ENCODE data around the gene KRTAP5-5. TPM values are rescaled to one million over a fixed set of nuclear protein-coding genes. Genes with fewer than 3 reads are reported as not detected.

KRTAP5-5 gene
- total and polyA plus RNA-seq, 2 of the 8 experiments (the other 6 are each of a cell fraction or from before 2014, with no cell fraction given): 0.09 TPM; not detected in 1

GRCh38 chr11:1653541-1654387 lies 24.2 kb downstream of the KRTAP5-5 start:
- Histone ChIP-seq H2BK20ac (ENCODE audit: low read length) (no peak overlapping the region), H2BK5ac (ENCODE audit: low read depth, low read length) (no peak overlapping the region), H2AFZ (ENCODE audit: low read length) (no peak overlapping the region), H3K27ac (ENCODE audit: low read depth, low read length) (no peak overlapping the region), H2BK12ac (ENCODE audit: low read depth, low read length) (no peak overlapping the region; the same call in 1 of the 2 replicates), H3K4me3 (ENCODE audit: extremely low read depth in 1 of 4, insufficient read depth in 2 of 4, low read depth in 3 of 4, low read length in 4 of 4) (no peak overlapping the region; a peak in 1 of 8 replicates), H3K9me3 (ENCODE audit: insufficient read depth in 2 of 2, low read depth in 1 of 2, low read length in 1 of 2) (no peaks in the 10 kb centered on the region), H3K18ac (ENCODE audit: extremely low read depth, low read length) (peak overlapping the region; percentile 32; the same call in 1 of the 2 replicates), H3K4me2 (ENCODE audit: insufficient read depth in 1 of 2, low read depth in 2 of 2, low read length in 2 of 2) (peak overlapping the region in 1 of 2 experiments; percentile 6; a peak in 1 of 4 replicates), H3K4ac (replicated peaks; ENCODE audit: insufficient read length, low read depth, low read length) (no peak overlapping the region), H4K8ac (ENCODE audit: extremely low read depth, insufficient read depth, low read length) (no peak overlapping the region), H2AK5ac (ENCODE audit: low read depth, low read length) (no peak overlapping the region), H3K27me3 (replicated peaks in 1 of 4; ENCODE audit: control insufficient read depth in 3 of 4, extremely low read depth in 1 of 4, insufficient read depth in 3 of 4, low read length in 3 of 4) (peaks cover 0 to 9% (median 6%) of the 10 kb centered on the region in 4 experiments; a peak in 4 of 7 replicates), H3K36me3 (ENCODE audit: control insufficient read depth in 2 of 4, insufficient read depth in 4 of 4, low read length in 3 of 4) (no peaks in the 10 kb centered on the region), H3K56ac (replicated peaks; ENCODE audit: insufficient read length, low read depth, low read length) (no peak overlapping the region), H4K20me1 (replicated peaks in 1 of 2; ENCODE audit: control insufficient read depth in 1 of 2, insufficient read depth in 2 of 2, low read length in 2 of 2) (no peaks in the 10 kb centered on the region), H3K9ac (replicated peaks in 1 of 4; ENCODE audit: extremely low read depth in 1 of 4, low read depth in 3 of 4, low read length in 3 of 4) (no peak overlapping the region), H3K14ac (ENCODE audit: insufficient read length) (no peak overlapping the region), H3K79me1 (ENCODE audit: low read depth, low read length) (no peaks in the 10 kb centered on the region), H3K23ac (ENCODE audit: insufficient read length) (no peak overlapping the region), H4K91ac (replicated peaks; ENCODE audit: insufficient read length, low read length) (no peak overlapping the region), H3K23me2 (ENCODE audit: low read depth, low read length) (no peaks in the 10 kb centered on the region), H2BK15ac (ENCODE audit: low read length) (no peak overlapping the region), H3K4me1 (replicated peaks in 1 of 4; ENCODE audit: control insufficient read depth in 3 of 4, insufficient read depth in 4 of 4, low read length in 3 of 4) (peaks cover 0 to 6% (median 2%) of the 10 kb centered on the region in 4 experiments; a peak in 3 of 7 replicates), H4K5ac (ENCODE audit: insufficient read length, low read depth, low read length) (no peak overlapping the region), H3K79me2 (ENCODE audit: control insufficient read depth in 1 of 2, insufficient read depth in 2 of 2, low read length in 2 of 2) (no peaks in the 10 kb centered on the region), H2BK120ac (replicated peaks; ENCODE audit: low read depth, low read length) (no peak overlapping the region)
- CTCF ChIA-PET (ENCODE audit: partially characterized antibody): interaction anchor here (0.8 to 10.1 kb wide), 34 partner anchors 14 to 752 kb away, joined by 3 to 166 read pairs (median 5); partner anchors contain the start of gene SYT8
- POLR2A ChIA-PET (ENCODE audit: partially characterized antibody): no interaction called here
- FAIRE-seq (no peak), DNase-seq (ENCODE audit: low read depth in 1 of 2, low spot score in 2 of 2) (no peak)
- 7 to 85% methylated on average over 2 to 14 of the region's 14 CpGs for WGBS, 2 experiments (ENCODE audit: extremely low coverage in 1 of 2, insufficient coverage in 1 of 2, insufficient read length in 1 of 2, insufficient replicate concordance in 2 of 2, low coverage in 1 of 2, low lambda C conversion rate in 2 of 2, missing lambda C conversion rate in 1 of 2)
- TF ChIP-seq TCF12 (IDR thresholded peaks at IDR 0.05; ENCODE audit: low read depth, low read length) (no peak), CHD1 (IDR thresholded peaks at IDR 0.05; ENCODE audit: low read depth, low read length) (no peak), CREB1 (IDR thresholded peaks at IDR 0.05) (no peak), RNF2 (IDR thresholded peaks at IDR 0.05; ENCODE audit: borderline replicate concordance, low read depth, low read length, missing control alignments, poor library complexity, severe bottlenecking) (no peak), CTBP2 (IDR thresholded peaks at IDR 0.05; ENCODE audit: borderline replicate concordance, insufficient read depth, insufficient read length, low read length) (no peak), TEAD4 (IDR thresholded peaks at IDR 0.05; ENCODE audit: low read depth, low read length) (no peak), HDAC6 (IDR thresholded peaks at IDR 0.05; ENCODE audit: low read depth, low read length) (no peak), ATF3 (IDR thresholded peaks at IDR 0.05; ENCODE audit: insufficient read depth, low read depth, low read length) (no peak), EZH2 (IDR thresholded peaks at IDR 0.05; ENCODE audit: low read depth, low read length, severe bottlenecking) (no peak), JUND (IDR thresholded peaks at IDR 0.05; ENCODE audit: low read length) (no peak), BACH1 (IDR thresholded peaks at IDR 0.05; ENCODE audit: low read length) (no peak)
